Testis (tissue), 3 donors: Measurements from ENCODE around the gene SIL1. TPM values are rescaled to one million over a fixed set of nuclear protein-coding genes. Genes with fewer than 3 reads are reported as not detected.
"Not testable (repeated sequence)": the region's sequence is repeated elsewhere in the genome, so short reads cannot be mapped to it uniquely, and the experiment has no call there.

Experiments used
- DNase-seq: peaks from one replicate; pipeline ENCODE4 v3.0.0-alpha.2; 2019
- H3K27ac ChIP-seq, 2 donors: fragments of 200-600 bp; sonication (generic); one replicate each; pipeline ENCODE4 v1.5.1; 2019
- H3K27me3 ChIP-seq: fragments of 200-600 bp; sonication (generic); one replicate; pipeline ENCODE4 v1.5.1; 2019
- H3K36me3 ChIP-seq: fragments of 200-600 bp; sonication (generic); one replicate; pipeline ENCODE4 v1.5.1; 2017; ENCODE audit warnings: low read depth; ENCODE audit errors: missing control alignments
- H3K4me1 ChIP-seq: fragments of 200-600 bp; sonication (generic); one replicate; pipeline ENCODE4 v1.5.1; 2019
- H3K4me3 ChIP-seq, 2 donors: fragments of 200-600 bp; sonication (generic); one replicate each; pipeline ENCODE4 v1.5.1; 2017 to 2019
- H3K9me3 ChIP-seq: fragments of 200-600 bp; sonication (generic); one replicate; pipeline ENCODE4 v1.5.1; 2017
- CTCF ChIP-seq, 3 experiments: fragments of 450-650 bp in 2 of 3; fragments of 200-600 bp in 1 of 3; sonication (generic) in 1 of 3; IDR thresholded peaks; one replicate each; pipeline ENCODE4 v1.5.1; 2016 to 2019; ENCODE audit warnings: antibody characterized with exemption in 3 of 3, mild to moderate bottlenecking in 2 of 3, moderate library complexity in 1 of 3
- POLR2A ChIP-seq: fragments of 450-650 bp; IDR thresholded peaks from one replicate; pipeline ENCODE4 v1.6.1; 2017; ENCODE audit warnings: antibody characterized with exemption, mild to moderate bottlenecking, moderate library complexity
- WGBS, 2 donors: methylation state at CpG; one replicate each; pipeline ENCODE4 v1.1.5; 2018; 5-methylcytosine and 5-hydroxymethylcytosine counted together
- intact Hi-C: fragments of 100-400 bp; cut with DNase I; formaldehyde crosslinking; loops from one replicate; pipeline ENCODE4 v1.15.1; 2023; ENCODE audit warnings: low total_unique reads
- polyA plus RNA-seq: library from polyadenylated mRNA; stranded (reverse); fragments of 350-450 nt; fragmentation: Illumina TruSeq; extraction: RNeasy Lipid Tissue Mini Kit (QIAGEN cat#74804); gene quantifications from one replicate; pipeline ENCODE4 v1.2.3, GENCODE V29; 2014; ENCODE audit warnings: low read depth, low replicate concordance; ENCODE audit not compliant: insufficient read depth
- total RNA-seq, 2 donors: library from RNA; depleted of rRNA; stranded (reverse); fragments of >200 nt; gene quantifications; one replicate each; pipeline ENCODE4 v1.2.3, GENCODE V29; 2016

SIL1 gene
- total and polyA plus RNA-seq, 3 donors from 2014 or later: 86.5 to 116 (median 98.2) TPM

GRCh38 chr5:138922494-138922893 is 275.7 kb downstream of the SIL1 start:
- Histone ChIP-seq H3K27ac (no peak overlapping the region), H3K4me3 (no peak overlapping the region), H3K4me1 (peaks cover 10% of the 10 kb centered on the region), H3K27me3 (no peaks in the 10 kb centered on the region), H3K9me3 (no peaks in the 10 kb centered on the region), H3K36me3 (no peaks in the 10 kb centered on the region)
- no peak for DNase-seq
- TF ChIP-seq CTCF (IDR thresholded peaks at IDR 0.05) (no peak), POLR2A (no peak)
- intact Hi-C loops: loop anchor here (10.0 kb wide), 1 partner anchor 68 kb away; no protein-coding TSS in a partner anchor
- WGBS, 2 donors: 94 to 100% methylated on average over 2 of the region's 2 CpGs

- 85 to 89% methylated on average over 2 of the region's 2 CpGs for whole genome bisulfite sequencing, 2 donors
- H3K4me1 ChIP-seq, H3K27ac ChIP-seq, DNase-seq, H3K27me3 ChIP-seq, H3K9me3 ChIP-seq, H3K4me3 ChIP-seq, H3K36me3 ChIP-seq: not testable (repeated sequence)
- intact Hi-C loops: loop anchor here (10.0 kb wide), 1 partner anchor 67 kb away; no protein-coding TSS in a partner anchor
Observed at GRCh38 chr5:138921362-138921761, 276.8 kb downstream of the SIL1 start.

GRCh38 chr5:138920181-138920580 is 278.0 kb downstream of the SIL1 start:
- intact Hi-C loops: loop anchor here (10.0 kb wide), 1 partner anchor 65 kb away; no protein-coding TSS in a partner anchor
- no peaks in the 10 kb centered on the region for H3K36me3 ChIP-seq

GRCh38 chr5:138918686-138919085 is 279.5 kb downstream of the SIL1 start:
- Histone ChIP-seq H3K9me3 (no peaks in the 10 kb centered on the region), H3K27me3 (no peaks in the 10 kb centered on the region), H3K4me1 (no peaks in the 10 kb centered on the region), H3K4me3 (no peak overlapping the region), H3K36me3 (no peaks in the 10 kb centered on the region), H3K27ac (no peak overlapping the region)
- WGBS, 2 donors: 68 to 79% methylated on average over 4 of the region's 4 CpGs
- intact Hi-C loops: no loop called here
- no peak for DNase-seq
- TF ChIP-seq POLR2A (no peak), CTCF (IDR thresholded peaks at IDR 0.05) (no peak)

More at GRCh38 chr5:138920181-138920580, 278.0 kb downstream of the SIL1 start:
- no peak overlapping the region for H3K4me3 ChIP-seq
- WGBS, 2 donors: 91 to 93% methylated on average over 6 to 8 of the region's 8 CpGs
- H3K27ac ChIP-seq: no peak overlapping the region
- no peak for DNase-seq
- no peaks in the 10 kb centered on the region for H3K9me3 ChIP-seq
- no peaks in the 10 kb centered on the region for H3K27me3 ChIP-seq
- H3K4me1 ChIP-seq: no peaks in the 10 kb centered on the region
- no peak for TF ChIP-seq CTCF (IDR thresholded peaks at IDR 0.05)
- TF ChIP-seq POLR2A: no peak

- 91 to 92% methylated on average over 3 of the region's 3 CpGs for WGBS, 2 donors
- no peaks in the 10 kb centered on the region for H3K9me3 ChIP-seq
- intact Hi-C loops: no loop called here
- H3K27me3 ChIP-seq: no peaks in the 10 kb centered on the region
- no peaks in the 10 kb centered on the region for H3K36me3 ChIP-seq
- TF ChIP-seq CTCF (IDR thresholded peaks at IDR 0.05) (no peak), POLR2A (no peak)
- DNase-seq: no peak
- H3K4me1 ChIP-seq: no peaks in the 10 kb centered on the region
- no peak overlapping the region for H3K4me3 ChIP-seq
- no peak overlapping the region for H3K27ac ChIP-seq
Observed at GRCh38 chr5:138914338-138914737, 283.8 kb downstream of the SIL1 start.
